Suprapubic skin (tissue), 4 donors: ENCODE data around the gene PAX7.

Source experiments
- CTCF ChIP-seq, 2 donors: fragments of 200-600 bp in 1 of 2; fragments of 450-650 bp in 1 of 2; sonication (generic) in 1 of 2; IDR thresholded peaks; one replicate each; pipeline ENCODE4 v1.5.1; 2016 to 2019; ENCODE audit warnings: antibody characterized with exemption in 2 of 2, mild to moderate bottlenecking in 1 of 2, moderate library complexity in 1 of 2
- EP300 ChIP-seq: sonication (generic); formaldehyde crosslinking; IDR thresholded peaks from one replicate; pipeline ENCODE4 v1.6.1; 2017; ENCODE audit warnings: antibody characterized with exemption
- POLR2A ChIP-seq, 2 donors: fragments of 450-650 bp; IDR thresholded peaks; one replicate each; pipeline ENCODE4 v1.6.1; 2017; ENCODE audit warnings: antibody characterized with exemption in 2 of 2, mild to moderate bottlenecking in 2 of 2, moderate library complexity in 2 of 2
- POLR2AphosphoS5 ChIP-seq, 3 donors: sonication (generic); formaldehyde crosslinking; IDR thresholded peaks; one replicate each; pipeline ENCODE4 v1.6.1; 2017; ENCODE audit warnings: antibody characterized with exemption in 3 of 3

GRCh38 chr1:18773753-18774152 is 143.1 kb downstream of the PAX7 start:
- no peak for TF ChIP-seq POLR2A (IDR thresholded peaks at IDR 0.05)
- TF ChIP-seq CTCF (IDR thresholded peaks at IDR 0.05): no peak
- no peak for TF ChIP-seq EP300
- TF ChIP-seq POLR2AphosphoS5 (IDR thresholded peaks at IDR 0.05): no peak
